IPS-15b (cell line): Measurements from ENCODE around the gene OR1L1.

Source experiments
- H3K27me3 ChIP-seq: one replicate; pipeline ENCODE4 v1.6.1; 2013; ENCODE audit warnings: low read length; ENCODE audit not compliant: control insufficient read depth, insufficient read depth
- H3K36me3 ChIP-seq: one replicate; pipeline ENCODE4 v1.6.1; 2013; ENCODE audit warnings: low read length; ENCODE audit not compliant: control insufficient read depth, insufficient read depth
- H3K4me1 ChIP-seq: one replicate; pipeline ENCODE4 v1.6.1; 2013; ENCODE audit warnings: mild to moderate bottlenecking, low read length; ENCODE audit not compliant: control insufficient read depth, insufficient read depth
- H3K4me3 ChIP-seq: one replicate; pipeline ENCODE4 v1.5.1; 2013; ENCODE audit warnings: low read depth, low read length
- H3K9ac ChIP-seq: one replicate; pipeline ENCODE4 v1.6.1; 2013; ENCODE audit warnings: low read depth, mild to moderate bottlenecking, low read length
- H3K9me3 ChIP-seq: one replicate; pipeline ENCODE4 v1.6.1; 2013; ENCODE audit warnings: mild to moderate bottlenecking, low read length; ENCODE audit not compliant: control insufficient read depth, insufficient read depth

OR1L1 gene

GRCh38 chr9:122661416-122661815, at the start of gene OR1L1:
OR1L1 (plus strand) TSS chr9:122661716; CDS start chr9:122661716, 0 bp downstream.
- Histone ChIP-seq H3K36me3 (no peaks in the 10 kb centered on the region), H3K27me3 (no peaks in the 10 kb centered on the region), H3K9me3 (peaks cover 22% of the 10 kb centered on the region), H3K4me3 (no peak within 1 kb of the TSS), H3K9ac (no peak within 1 kb of the TSS), H3K4me1 (no peaks in the 10 kb centered on the region)

GRCh38 chr9:122614362-122614761, 47.2 kb upstream of the OR1L1 start, which contains the start of gene OR1Q1:
OR1Q1 (plus strand) TSS chr9:122614738; CDS start chr9:122614738, 0 bp downstream.
- Histone ChIP-seq H3K9me3 (peaks cover 12% of the 10 kb centered on the region), H3K36me3 (no peaks in the 10 kb centered on the region), H3K27me3 (no peaks in the 10 kb centered on the region), H3K4me1 (no peaks in the 10 kb centered on the region), H3K9ac (no peak within 1 kb of the TSS), H3K4me3 (no peak within 1 kb of the TSS)

- no peaks in the 10 kb centered on the region for H3K4me1 ChIP-seq
- H3K36me3 ChIP-seq: no peaks in the 10 kb centered on the region
- no peaks in the 10 kb centered on the region for H3K27me3 ChIP-seq
- H3K9ac ChIP-seq: no peak overlapping the region
- H3K9me3 ChIP-seq: peaks cover 7% of the 10 kb centered on the region
- H3K4me3 ChIP-seq: no peak overlapping the region
These were observed 41.5 kb upstream of the OR1L1 start for GRCh38 chr9:122619996-122620395.

- H3K36me3 ChIP-seq: no peaks in the 10 kb centered on the region
- no peak overlapping the region for H3K9ac ChIP-seq
- H3K27me3 ChIP-seq: no peaks in the 10 kb centered on the region
- peaks cover 6% of the 10 kb centered on the region for H3K9me3 ChIP-seq
- no peaks in the 10 kb centered on the region for H3K4me1 ChIP-seq
- no peak overlapping the region for H3K4me3 ChIP-seq
These were observed 19.3 kb upstream of the OR1L1 start for GRCh38 chr9:122642226-122642625.

GRCh38 chr9:122656378-122656777, 5.1 kb upstream of the OR1L1 start:
- no peak overlapping the region for H3K9ac ChIP-seq

GRCh38 chr9:122657527-122657926, 4.0 kb upstream of the OR1L1 start, which contains the start of gene OR1B1:
OR1B1 (minus strand) TSS chr9:122657627.
- H3K4me3 ChIP-seq: no peak within 1 kb of the TSS
- peaks cover 5% of the 10 kb centered on the region for H3K9me3 ChIP-seq
- H3K4me1 ChIP-seq: no peaks in the 10 kb centered on the region
- no peaks in the 10 kb centered on the region for H3K36me3 ChIP-seq
- no peaks in the 10 kb centered on the region for H3K27me3 ChIP-seq
- no peak within 1 kb of the TSS for H3K9ac ChIP-seq

More at GRCh38 chr9:122656378-122656777, 5.1 kb upstream of the OR1L1 start:
- Histone ChIP-seq H3K9me3 (peaks cover 5% of the 10 kb centered on the region), H3K27me3 (no peaks in the 10 kb centered on the region), H3K36me3 (no peaks in the 10 kb centered on the region), H3K4me1 (no peaks in the 10 kb centered on the region), H3K4me3 (no peak overlapping the region)

- Histone ChIP-seq H3K9me3 (peaks cover 6% of the 10 kb centered on the region), H3K4me3 (no peak overlapping the region)
These were observed 11.0 kb downstream of the OR1L1 start for GRCh38 chr9:122672481-122672880.

GRCh38 chr9:122684851-122685250, 23.3 kb downstream of the OR1L1 start:
- Histone ChIP-seq H3K9ac (no peak overlapping the region), H3K36me3 (no peaks in the 10 kb centered on the region), H3K4me1 (no peaks in the 10 kb centered on the region), H3K27me3 (no peaks in the 10 kb centered on the region), H3K4me3 (no peak overlapping the region), H3K9me3 (peaks cover 14% of the 10 kb centered on the region)

More at GRCh38 chr9:122672481-122672880, 11.0 kb downstream of the OR1L1 start:
- Histone ChIP-seq H3K4me1 (no peaks in the 10 kb centered on the region), H3K9ac (no peak overlapping the region), H3K36me3 (no peaks in the 10 kb centered on the region), H3K27me3 (no peaks in the 10 kb centered on the region)

- Histone ChIP-seq H3K4me3 (no peak overlapping the region), H3K4me1 (no peaks in the 10 kb centered on the region), H3K9me3 (no peaks in the 10 kb centered on the region), H3K9ac (no peak overlapping the region), H3K36me3 (no peaks in the 10 kb centered on the region), H3K27me3 (no peaks in the 10 kb centered on the region)
These were observed 34.2 kb downstream of the OR1L1 start for GRCh38 chr9:122695696-122696095.
